Measurements from ENCODE around the gene TEX28.
"Not testable (repeated sequence)": the region's sequence is repeated elsewhere in the genome, so short reads cannot be mapped to it uniquely, and the experiment has no call there.

TEX28 gene

GRCh38 chrX:154295664-154296310, 863 bp upstream of the TEX28 start, which contains the start of gene TKTL1:
Gene TKTL1 (plus strand): TSS chrX:154295795. CDS start chrX:154295860, 65 bp downstream.
- no peak for DNase-seq (ENCODE audit: low read depth)
- no peak for TF ChIP-seq CTCF (IDR thresholded peaks at IDR 0.05; ENCODE audit: low read depth, low read length)
- TF ChIP-seq MYC (IDR thresholded peaks at IDR 0.05; ENCODE audit: low read depth, low read length), result no peak
- TF ChIP-seq POLR2A (IDR thresholded peaks at IDR 0.05; ENCODE audit: extremely low read depth, insufficient read length), result no peak
- TF ChIP-seq MAX (IDR thresholded peaks at IDR 0.05; ENCODE audit: low read depth, low read length), result no peak
- H3K4me3 ChIP-seq (ENCODE audit: low read depth, low read length), result no peak within 1 kb of the TSS

- not testable (repeated sequence) for H3K4me3 ChIP-seq (ENCODE audit: low read depth, low read length); DNase-seq (ENCODE audit: low read depth)
Observed at GRCh38 chrX:154286406-154286805, 8.5 kb downstream of the TEX28 start.

GRCh38 chrX:154284489-154285338, 10.2 kb downstream of the TEX28 start:
- not testable (repeated sequence) for DNase-seq (ENCODE audit: low read depth); H3K4me3 ChIP-seq (ENCODE audit: low read depth, low read length)

- DNase-seq (ENCODE audit: low read depth); H3K4me3 ChIP-seq (ENCODE audit: low read depth, low read length): not testable (repeated sequence)
Observed at GRCh38 chrX:154269245-154269644, 25.7 kb downstream of the TEX28 start.

- H3K4me3 ChIP-seq (ENCODE audit: low read depth, low read length); DNase-seq (ENCODE audit: low read depth): not testable (repeated sequence)
Observed at GRCh38 chrX:154263072-154263471, 31.9 kb downstream of the TEX28 start.

GRCh38 chrX:154258711-154259110, 36.2 kb downstream of the TEX28 start:
- DNase-seq (ENCODE audit: low read depth), result not testable (repeated sequence)

GRCh38 chrX:154257282-154257681, 37.6 kb downstream of the TEX28 start, which contains the start of gene OPN1MW3:
Gene OPN1MW3 (plus strand): TSS chrX:154257582. CDS start chrX:154257620, 38 bp downstream.
- DNase-seq (ENCODE audit: low read depth); H3K4me3 ChIP-seq (ENCODE audit: low read depth, low read length): not testable (repeated sequence)

More at GRCh38 chrX:154258711-154259110, 36.2 kb downstream of the TEX28 start:
- H3K4me3 ChIP-seq (ENCODE audit: low read depth, low read length), result not testable (repeated sequence)

GRCh38 chrX:154248076-154248475, 46.8 kb downstream of the TEX28 start:
- not testable (repeated sequence) for DNase-seq (ENCODE audit: low read depth)

GRCh38 chrX:154247377-154248045, 47.4 kb downstream of the TEX28 start:
- not testable (repeated sequence) for H3K4me3 ChIP-seq (ENCODE audit: low read depth, low read length); DNase-seq (ENCODE audit: low read depth)

More at GRCh38 chrX:154248076-154248475, 46.8 kb downstream of the TEX28 start:
- not testable (repeated sequence) for H3K4me3 ChIP-seq (ENCODE audit: low read depth, low read length)

- H3K4me3 ChIP-seq (ENCODE audit: low read depth, low read length); DNase-seq (ENCODE audit: low read depth): not testable (repeated sequence)
Observed at GRCh38 chrX:154239982-154240503, 54.9 kb downstream of the TEX28 start.

GRCh38 chrX:154238939-154239559, 55.9 kb downstream of the TEX28 start:
- H3K4me3 ChIP-seq (ENCODE audit: low read depth, low read length); DNase-seq (ENCODE audit: low read depth): not testable (repeated sequence)

- DNase-seq (ENCODE audit: low read depth); H3K4me3 ChIP-seq (ENCODE audit: low read depth, low read length): not testable (repeated sequence)
Observed at GRCh38 chrX:154233620-154234019, 61.3 kb downstream of the TEX28 start.

GRCh38 chrX:154231443-154231842, 63.5 kb downstream of the TEX28 start:
- DNase-seq (ENCODE audit: low read depth); H3K4me3 ChIP-seq (ENCODE audit: low read depth, low read length): not testable (repeated sequence)

GRCh38 chrX:154226706-154227105, 68.2 kb downstream of the TEX28 start:
- not testable (repeated sequence) for DNase-seq (ENCODE audit: low read depth); H3K4me3 ChIP-seq (ENCODE audit: low read depth, low read length)

GRCh38 chrX:154225292-154225691, 69.6 kb downstream of the TEX28 start:
- not testable (repeated sequence) for DNase-seq (ENCODE audit: low read depth); H3K4me3 ChIP-seq (ENCODE audit: low read depth, low read length)
